ENCODE results near the gene MXRA7.
"Not testable (repeated sequence)": the region's sequence is repeated elsewhere in the genome, so short reads cannot be mapped to it uniquely, and the experiment has no call there.

The MXRA7 gene

DNA sequence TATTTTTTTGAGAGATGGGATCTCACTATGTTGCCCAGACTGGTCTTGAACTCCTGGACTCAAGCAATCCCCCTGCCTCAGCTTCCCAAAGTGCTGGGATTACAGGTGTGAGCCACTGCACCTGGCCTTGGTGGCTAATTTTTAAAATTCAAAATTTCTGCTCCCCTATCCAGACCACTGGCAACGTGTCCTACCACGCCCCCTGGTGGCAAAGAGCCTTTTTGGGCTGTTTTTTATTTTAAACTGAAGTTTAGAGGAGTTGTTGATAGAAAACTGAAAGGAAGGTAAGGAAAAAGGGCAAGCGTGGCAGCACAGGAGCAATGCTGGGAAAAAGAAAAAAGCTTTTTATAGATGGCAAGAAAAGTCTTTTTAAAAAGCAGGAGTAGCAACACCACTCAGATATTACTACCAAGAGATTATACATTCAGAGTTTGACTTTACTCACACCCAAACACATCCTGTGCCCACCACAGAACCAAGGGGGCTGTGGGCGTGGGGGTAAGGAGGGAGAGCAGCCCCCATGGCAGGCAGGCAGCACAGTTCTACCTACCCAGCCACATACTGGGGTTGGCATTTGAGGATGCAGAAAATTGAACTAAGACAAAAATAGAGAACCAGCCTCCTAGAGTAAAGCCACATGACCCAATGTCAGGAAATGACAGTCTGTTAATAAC is 4.2 kb upstream of the MXRA7 start:
- DNase-seq: no peak

DNA sequence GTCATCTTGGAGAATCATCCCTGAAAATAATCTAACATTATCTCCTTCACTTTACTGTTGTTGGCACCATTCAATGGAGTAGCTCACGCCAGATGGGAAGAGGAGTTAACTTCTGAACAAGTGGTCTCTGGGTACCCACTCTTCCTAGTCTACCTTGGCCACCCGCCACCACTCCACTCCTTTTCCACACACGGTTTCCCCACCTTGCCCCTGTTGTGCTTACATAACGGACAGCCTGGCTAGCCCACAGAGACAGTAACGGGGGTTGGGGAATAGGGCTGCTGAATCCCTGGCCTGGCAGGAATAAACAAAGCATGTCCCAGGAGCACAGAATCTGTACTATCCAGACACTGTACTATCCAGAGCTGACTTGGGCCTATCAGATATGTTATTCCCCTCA is 3.6 kb upstream of the MXRA7 start:
- DNase-seq: no peak

DNA sequence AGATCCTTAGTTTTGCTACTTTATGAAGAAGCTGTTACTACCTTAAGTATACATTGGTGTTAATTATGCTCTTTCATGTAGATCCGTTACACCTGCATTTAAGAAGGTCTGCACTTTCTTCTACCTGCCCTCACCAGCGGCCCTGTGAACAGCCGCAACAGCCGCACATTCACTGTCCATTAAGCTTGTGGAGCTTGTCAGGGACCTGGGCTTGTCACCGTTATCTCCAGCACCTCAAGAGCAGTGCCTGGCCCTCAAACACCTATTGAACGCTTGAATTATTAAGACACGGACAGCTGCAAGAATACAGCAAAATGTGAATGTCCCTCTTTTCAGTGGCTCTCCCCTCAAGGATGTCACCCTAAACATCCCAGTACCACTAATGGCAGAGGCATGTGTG is 3.0 kb upstream of the MXRA7 start:
- no peak for DNase-seq

DNA sequence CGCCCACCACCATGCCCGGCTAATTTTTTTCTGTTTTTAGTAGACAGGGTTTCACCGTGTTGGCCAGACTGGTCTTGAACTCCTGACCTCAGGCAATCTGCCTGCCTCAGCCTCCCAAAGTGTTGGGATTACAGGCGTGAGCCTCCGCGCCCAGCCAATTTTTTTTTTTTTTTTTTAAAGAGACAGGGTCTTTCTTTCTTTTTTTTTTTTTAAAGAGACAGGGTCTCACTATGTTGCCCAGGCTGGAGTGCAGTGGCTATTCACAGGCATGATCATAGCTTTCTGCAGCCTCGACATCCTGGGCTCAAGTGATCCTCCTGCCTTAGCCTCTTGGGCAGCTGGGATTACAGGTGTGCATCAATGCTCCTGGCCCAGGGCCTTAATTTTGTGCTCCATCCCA is 1.6 kb upstream of the MXRA7 start:
- DNase-seq: not testable (repeated sequence)

DNA sequence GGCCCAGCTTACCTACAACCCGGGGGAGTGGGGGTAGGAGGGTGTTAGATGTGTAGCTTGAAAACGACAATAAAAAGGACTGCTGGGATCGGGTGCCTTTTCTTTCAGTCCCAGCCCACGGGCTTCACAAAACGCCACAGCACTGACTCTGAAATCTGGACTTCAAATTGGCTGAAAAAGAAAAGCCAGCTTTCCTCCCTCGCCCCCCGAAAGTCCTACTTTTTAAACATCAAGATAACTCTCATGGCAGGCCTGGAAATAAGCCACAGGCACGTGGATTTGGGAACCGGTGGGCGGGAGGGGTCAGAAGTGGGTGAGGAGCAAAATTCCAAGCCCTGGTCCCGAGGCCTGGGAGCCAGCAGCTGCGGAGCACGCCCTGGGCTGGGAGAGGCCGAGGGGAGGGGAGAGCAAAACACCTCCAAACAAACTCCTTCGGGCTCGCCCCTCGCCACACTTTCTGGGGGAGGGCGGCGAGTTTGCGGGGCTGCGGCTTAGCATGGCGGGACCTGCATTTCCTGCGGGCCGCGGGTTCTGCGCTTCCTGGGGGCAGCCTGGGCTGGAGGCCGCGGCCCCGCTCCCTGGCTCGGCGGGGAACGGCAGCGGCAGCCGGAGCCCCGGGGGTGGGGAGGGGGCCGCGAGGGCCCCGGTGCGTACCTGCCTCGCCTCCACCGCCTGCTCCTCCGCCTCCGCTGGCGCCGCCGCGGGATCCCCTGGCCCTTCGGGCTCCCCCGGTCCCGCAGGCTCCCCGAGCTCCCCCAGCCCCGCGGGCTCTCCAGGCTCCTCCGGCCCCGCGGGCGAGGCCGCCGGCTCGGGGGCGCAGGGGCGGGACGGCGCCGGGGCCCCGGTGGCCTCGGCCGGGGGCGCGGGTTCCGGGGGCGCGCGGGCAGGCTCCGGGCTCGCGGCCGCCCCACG is 558 bp downstream of the MXRA7 start:
- not testable (repeated sequence) for DNase-seq

DNA sequence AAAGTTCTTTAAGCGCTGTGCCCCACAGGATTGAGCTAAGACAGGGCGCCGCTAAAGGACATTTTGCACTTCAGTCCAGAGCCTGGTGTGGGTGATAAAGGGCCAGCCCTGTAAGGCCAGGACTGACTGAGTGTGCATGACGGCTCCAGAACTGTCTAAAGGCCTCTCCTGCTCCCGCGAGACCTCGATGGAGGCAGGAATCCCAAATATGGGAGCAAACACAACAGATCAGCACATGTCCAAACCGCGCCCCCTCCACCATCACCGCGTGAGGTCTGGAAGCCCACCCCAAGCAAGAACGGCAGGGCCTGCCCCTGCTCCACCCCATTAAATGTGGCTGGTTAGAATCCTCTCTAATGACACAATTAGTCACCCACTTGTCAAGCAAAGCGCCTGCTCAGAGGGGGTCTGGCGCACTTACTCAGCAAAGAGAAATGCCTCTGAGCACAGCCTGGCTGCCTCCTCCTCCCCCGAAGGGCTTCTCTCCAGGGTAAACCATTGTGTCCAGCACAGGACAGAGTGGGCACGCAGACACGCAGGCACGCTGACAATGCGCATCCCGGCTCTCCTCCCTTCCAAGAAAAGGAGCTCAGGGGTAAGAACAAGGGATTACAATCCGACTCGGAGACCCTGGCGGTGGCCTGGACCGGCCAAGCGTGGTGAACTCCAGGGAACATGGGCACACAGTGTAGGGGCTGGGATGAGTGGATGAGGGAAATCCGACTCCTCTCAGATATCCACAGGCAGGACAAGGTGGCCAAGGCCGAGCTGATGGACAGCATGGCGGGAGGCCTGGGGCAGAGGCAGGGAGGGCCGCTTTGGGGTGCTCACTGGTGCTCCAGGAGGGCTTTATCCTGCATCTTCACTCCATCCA is 1.5 kb downstream of the MXRA7 start:
- DNase-seq: no peak

DNA sequence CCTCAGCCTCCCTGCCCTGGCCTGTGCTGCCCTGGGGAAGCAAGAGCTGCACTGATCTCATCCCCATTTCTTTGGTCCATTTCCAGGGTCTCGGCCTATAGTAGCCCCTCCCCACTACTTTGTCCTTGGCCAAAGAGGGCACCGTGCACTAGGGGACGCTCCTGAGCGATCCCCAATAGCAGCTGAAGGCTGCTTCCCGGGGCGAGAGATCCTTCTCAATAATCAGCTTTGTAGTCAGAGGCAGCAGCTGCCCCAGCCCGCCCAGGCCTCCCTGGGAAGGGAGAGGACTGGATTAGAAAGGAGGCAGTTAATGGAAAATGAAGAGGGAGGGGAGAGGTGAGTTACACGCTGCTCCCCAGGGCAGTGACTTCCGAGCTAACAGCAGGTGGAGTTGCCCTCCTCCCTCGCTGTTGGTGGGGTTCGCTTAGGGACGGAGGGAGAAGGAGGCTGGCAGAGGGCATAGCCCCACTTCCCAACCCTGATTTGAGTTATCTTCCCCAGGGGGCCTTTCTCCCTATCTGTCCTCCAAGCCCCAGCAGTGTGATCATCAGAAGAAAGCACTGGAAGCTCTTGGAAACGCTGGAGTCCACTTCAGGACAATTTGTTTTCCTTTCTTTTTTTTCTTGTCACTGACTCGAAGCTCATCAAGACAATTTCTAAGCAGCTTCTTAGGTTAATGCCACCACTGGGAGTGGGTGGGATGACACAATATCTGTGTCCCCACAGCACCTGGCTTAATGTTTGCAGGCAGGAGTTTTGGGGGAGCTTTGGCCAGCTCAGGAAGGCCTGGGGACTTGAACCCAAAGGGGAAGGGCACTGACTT is 2.6 kb downstream of the MXRA7 start:
- no peak for DNase-seq

DNA sequence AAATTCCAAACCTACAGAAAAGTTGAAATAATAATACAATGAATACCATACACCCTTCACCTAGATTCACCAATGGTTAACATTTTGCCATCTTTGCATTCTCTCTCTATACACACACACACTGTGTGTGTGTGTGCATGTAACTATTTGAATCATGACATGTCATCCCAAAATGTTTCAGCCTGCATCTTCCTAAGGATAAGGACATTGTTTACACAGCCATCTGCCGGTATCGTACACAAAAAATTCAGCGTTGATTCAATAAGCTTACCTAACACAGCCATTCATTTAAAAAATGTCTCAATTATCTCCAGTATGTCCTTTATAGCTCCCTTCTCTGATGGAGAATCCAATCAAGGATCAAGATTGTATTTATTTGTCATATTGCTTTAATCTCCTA is 3.9 kb downstream of the MXRA7 start:
- no peak for DNase-seq

DNA sequence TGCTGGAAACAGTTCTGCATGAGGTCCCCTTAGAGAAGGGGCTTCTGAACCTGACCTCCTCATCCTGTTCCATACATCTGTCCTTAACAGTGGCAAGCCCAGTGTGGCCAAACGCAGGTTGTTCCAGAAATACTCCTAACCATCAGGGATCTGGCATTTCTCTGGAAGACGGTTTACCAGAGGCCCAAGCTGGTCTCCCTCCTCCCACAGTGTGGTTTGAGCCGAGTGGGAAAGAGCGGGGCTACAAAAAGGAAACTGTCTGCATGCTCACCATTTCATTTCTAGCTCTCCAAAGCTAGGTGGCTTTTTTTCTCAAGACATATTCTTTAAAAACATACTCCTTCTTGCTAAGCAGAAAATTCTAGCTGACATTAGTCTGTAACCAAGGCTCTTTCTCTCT is 6.0 kb downstream of the MXRA7 start:
- DNase-seq: no peak

DNA sequence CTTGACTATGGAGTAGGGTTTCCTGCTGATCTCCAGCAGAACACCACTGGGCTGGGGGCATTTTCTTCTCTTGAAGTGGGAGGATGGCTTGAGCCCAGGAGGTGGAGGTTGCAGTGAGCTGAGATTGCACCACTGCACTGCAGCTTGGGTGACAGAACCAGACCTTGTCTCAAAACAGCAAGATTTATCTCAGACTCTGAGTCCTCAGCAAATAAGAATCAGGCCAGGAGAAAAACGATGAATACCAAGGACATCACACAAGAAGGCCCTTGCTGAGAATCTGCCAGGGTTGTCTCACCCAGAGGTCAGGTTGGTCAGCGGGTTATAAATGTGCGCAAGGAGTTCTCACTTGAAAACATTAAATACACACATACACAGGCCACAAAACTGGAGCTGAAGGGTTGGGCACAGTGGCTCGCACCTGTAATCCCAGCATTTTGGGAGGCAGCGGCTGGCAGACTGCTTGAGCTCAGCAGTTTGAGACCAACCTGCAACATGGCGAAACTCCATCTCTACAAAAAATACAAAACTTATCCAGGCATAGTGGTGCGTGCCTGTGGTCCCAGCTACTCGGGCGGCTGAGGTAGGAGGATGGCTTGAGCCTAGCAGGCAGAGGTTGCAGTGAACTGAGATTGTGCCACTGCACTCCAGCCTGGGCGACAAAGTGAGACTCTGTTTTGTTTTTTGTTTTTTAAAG is 7.7 kb downstream of the MXRA7 start:
- DNase-seq: no peak

DNA sequence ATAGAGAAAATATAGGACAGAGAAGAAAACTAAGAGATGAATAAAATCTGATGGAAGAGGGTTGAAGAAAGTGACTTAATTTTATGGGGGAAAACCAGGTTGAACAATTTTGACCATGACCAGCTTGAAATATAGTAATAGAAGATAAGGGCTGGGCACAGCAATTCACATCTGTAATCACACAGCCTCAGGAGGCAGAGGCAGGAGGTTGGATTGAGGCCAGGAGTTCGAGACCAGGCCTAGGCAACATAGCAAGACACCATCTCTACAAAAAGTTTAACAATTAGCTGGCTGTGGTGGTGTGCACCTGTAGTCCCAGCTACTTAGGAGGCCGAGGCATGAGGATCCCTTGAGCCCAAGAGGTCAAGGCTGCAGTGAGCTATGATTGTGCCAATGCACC is 8.7 kb downstream of the MXRA7 start:
- no peak for DNase-seq

DNA sequence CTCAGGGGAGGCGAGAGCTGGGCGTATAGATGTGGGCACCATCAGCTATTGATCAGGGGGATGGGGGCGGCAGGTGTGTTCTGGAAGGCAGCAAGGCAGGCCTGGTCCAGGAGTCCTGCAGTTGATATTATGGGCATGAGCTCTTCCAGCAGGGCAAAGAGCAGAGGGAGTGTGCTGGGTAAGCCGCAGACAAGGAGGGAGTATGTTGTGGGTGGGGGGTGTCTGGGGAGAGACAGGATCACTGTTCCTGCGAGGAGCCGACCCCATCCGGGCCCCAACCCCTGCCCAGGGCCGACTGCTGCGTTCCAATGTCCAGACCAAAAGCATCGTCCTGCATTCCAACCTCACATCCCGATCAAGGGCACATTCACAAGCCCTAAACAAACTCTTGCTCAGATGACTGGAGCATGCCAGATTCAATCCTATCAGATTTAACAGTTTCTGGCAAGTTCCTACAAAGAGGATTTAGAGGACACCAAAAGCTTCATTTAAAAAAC is 9.2 kb downstream of the MXRA7 start:
- DNase-seq: no peak

DNA sequence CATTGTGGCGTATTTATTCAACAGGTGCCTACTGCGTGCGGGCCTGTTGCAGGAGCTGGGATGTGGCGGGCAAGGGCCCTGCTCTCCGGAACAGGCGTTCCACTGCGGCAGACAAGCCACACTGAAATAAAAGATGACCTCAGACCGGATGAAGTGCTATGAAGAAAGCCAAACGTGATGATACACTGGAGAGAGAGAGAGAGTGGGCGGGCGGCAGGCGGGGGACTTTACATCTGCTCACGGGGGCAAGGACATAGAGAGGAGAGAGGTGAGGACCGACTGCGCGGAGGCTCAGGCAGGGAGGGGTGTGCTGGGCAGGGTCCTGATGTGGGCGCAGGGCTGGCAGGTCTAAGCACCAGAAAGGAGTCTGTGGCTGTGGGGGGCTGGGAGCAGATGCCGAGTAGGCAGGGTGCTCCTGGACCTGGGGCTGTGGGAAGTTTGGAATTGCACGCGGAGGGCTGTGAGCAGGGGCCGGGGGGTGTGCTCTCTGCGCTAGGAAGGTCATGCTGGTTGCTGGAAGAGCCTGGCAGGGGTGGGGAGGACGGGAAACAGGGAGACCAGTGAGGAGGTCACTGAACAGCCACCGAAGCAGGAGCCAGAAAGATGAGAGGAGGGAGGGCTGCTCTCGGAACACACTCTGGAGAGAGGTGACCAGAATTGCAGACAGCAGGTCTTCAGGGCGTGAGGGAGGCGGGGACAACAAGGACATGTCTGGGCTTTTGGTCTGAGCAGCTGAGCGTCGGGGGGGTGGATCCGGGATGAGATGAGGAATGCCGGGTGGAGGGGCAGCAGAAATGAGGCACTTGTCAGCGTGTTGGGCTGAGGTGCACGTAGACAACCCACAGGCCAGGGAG is 9.9 kb downstream of the MXRA7 start:
- DNase-seq: no peak

DNA sequence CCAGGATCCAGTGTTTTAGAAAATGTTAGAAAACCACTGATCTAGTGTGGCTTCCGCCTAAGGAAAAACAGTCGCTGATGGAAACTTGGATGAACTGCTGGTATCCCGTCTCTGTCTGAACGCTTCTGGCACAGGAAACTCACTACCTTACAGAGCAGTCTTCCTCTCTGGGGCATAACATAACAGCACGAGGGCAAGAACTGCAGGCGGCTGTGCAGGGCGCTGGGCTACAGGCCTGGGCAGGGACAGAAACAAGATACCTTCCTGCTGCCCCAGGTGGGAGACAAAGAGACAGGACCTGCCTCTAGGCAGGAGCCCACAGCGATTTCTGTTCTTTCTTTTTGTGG is 10.5 kb downstream of the MXRA7 start:
- no peak for DNase-seq

DNA sequence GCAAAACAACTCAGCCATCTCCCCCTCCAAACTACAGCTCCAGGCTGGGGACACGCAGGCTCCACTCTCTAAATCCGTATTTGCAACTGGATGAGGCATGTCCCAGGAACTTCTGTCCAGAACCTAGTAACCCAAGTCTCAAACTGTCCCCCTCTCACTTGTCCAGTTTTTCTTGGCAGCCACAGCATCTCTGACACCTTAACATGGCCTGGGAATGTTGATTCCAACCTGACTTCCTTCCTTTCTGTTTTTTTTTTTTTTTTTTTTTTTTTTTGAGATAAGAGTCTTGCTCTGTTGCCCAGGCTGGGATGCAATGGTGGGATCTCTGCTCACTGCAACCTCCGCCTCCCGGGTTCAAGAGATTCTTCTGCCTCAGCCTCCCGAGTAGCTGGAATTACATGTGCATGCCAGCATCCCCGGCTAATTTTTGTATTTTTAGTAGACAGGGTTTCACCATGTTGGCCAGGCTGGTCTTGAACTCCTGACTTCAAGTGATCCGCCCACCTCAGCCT is 12.2 kb downstream of the MXRA7 start:
- DNase-seq: not testable (repeated sequence)

DNA sequence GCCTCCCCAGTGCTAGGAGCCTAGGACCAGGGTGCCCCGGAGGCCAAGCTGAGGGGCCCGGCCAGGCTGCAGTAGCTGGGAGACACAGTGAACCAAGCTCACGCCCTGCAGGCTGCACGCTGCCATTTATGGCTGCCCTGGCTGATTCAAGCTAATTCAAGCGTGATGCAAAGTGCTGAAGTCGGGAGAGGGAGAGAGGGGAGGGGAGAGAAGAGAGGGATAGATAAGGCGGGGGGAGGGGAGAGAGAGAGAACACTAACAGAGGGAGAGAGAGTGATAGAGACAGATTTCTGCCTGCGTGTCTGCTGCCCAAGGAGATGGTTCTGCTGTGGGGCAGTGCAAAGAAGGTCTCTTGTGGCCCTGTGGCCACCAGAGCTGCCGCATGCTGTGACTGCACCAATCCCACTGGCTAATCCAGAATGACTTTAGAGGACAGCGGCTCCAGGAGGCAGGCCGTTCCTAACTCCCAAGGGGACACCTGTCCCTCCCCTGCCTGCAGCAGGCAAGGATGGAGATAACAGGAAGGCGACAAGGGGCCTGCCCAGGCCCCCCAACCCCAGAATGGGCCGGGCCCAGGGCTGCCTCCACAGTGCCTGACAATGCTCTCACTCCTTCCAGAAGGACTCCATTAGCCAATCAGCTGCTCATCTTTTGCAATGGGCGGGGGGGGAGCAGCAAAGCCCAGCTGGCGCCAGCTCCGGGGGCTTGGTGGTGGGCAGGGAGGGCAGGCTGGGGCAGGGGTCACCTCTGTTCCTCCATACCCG is 12.9 kb downstream of the MXRA7 start:
- DNase-seq: no peak

DNA sequence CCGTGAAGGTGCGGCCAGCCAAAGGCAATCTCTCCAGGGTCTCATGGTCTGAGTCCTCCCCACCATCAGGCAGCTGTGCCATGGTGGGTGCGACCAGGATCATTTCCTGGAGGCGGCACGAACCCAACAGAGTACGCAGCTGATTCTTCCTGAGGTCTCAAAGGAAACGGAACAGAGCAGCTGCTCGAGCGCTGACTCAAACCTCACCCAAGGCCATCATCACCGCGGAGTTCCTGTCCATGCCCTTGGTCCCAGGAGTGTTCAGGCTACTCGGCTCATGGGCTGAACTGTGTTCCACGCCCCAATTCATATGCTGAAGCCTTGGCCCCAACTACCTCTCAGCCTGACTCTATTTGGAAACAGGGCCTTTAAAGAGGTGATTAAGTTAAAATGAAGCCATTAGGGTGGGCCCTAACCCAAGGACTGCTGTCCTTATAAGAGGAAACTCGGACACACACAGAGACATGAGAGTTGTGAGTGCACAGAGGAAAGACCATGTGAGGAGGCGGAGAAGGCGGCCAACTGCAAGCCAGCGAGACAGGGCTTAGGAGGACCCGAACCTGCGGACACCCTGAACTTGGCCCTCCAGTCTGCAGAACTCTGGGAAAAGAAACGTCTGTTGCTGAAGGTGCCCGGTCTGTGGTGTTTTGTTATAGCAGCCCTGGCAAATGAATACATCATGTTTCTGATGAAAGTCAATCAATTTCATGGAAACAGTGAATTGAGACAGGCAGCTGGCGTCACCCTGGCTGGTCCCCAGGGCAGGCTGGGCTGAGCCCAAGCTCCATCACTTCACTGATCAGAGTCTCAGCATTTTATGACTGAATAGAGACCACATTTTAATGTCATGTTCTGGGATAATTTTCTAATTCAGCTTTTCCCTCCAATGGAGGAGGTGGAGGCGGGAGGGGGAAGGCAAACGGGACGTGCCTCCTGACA is 13.7 kb downstream of the MXRA7 start:
- DNase-seq: no peak

DNA sequence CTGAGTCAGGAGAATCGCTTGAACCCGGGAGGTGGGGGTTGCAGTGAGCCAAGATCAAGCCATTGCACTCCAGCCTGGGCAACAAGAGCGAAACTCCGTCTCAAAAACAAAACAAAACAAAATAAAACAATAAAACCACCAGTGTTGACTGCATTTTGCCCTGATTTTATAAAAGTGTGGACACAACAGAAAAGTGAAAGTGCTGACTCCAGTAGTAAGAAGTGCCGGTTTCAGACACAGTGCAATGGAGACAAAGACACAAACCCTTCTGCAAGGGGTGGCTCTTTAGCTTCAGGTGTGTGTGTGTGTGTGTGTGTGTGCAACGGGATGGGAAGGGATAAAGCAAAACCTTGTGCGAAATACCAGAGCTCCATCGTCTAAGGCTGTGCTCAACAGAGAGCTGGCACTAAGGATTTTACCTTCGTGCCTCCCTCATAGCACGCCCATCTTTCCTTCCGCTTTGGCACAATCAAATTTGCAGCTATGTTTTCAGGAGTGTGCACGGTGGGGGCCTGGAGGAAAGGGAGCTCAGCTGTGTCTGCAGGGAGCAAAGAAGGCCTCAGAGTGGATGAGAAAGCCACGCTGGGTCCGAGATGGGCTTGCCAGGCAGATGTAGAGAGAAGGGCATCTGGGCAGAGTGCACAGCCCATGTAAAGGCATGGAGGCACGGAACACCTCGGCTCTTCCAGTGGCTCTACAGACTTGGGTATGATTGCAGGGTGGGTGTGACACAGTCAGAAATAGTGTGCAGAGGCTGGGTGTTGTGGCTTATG is 15.5 kb downstream of the MXRA7 start:
- no peak for DNase-seq

Measured in GDM1 (cell line).